Esophagus squamous epithelium (tissue), 4 donors: Measurements from ENCODE around the gene IL32.

ENCODE experiments used
- CTCF ChIP-seq, 6 experiments: fragments of 450-650 bp in 4 of 6; fragments of 200-600 bp in 2 of 6; sonication (generic) in 2 of 6; IDR thresholded peaks; one replicate each; pipeline ENCODE4 v1.5.1; 2016 to 2019; ENCODE audit warnings: antibody characterized with exemption in 6 of 6, mild to moderate bottlenecking in 4 of 6, moderate library complexity in 4 of 6
- POLR2A ChIP-seq, 4 donors: fragments of 450-650 bp; IDR thresholded peaks; one replicate each; pipeline ENCODE4 v1.6.1; 2017; ENCODE audit warnings: antibody characterized with exemption in 4 of 4, mild to moderate bottlenecking in 4 of 4, moderate library complexity in 3 of 4

GRCh38 chr16:3089717-3090592, 24.5 kb downstream of the IL32 start:
- TF ChIP-seq CTCF (IDR thresholded peaks at IDR 0.05), result no peak
- TF ChIP-seq POLR2A (IDR thresholded peaks at IDR 0.05), result no peak
